Stimulated activated CD4-positive, alpha-beta T cell treated with anti-CD3 and anti-CD28 coated beads, TNF-alpha, amount 100 ng/mL, for 24 hours (primary cell): Measurements from ENCODE around the gene WRNIP1.
A peak's percentile ranks its signal among the peaks of the same experiment; 100 is the strongest.

Experiments
- DNase-seq, 3 experiments: peaks; one replicate each; pipeline ENCODE4 v3.0.0-alpha.2; 2020; ENCODE audit warnings: low read depth in 3 of 3

Gene WRNIP1

DNA sequence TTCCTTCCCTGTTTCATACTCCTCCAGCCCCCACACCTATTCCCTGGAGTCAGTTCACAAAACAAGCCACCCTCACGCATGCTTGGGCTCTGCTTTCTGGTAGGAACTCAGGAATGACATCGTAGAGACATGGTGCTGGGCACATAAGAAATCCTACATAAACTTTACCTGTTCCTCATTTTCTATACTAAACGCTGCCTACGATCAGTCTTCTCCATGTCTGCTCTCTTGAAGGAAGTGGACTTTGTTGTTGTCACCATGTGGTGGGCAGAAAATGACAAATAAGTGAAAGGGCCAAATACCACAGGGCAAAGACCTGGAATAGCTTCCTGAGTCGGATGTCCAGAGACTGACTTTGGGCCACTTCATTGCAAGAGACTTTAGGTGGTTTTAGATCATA lies 24.6 kb upstream of the WRNIP1 start:
- DNase-seq: no peak

DNA sequence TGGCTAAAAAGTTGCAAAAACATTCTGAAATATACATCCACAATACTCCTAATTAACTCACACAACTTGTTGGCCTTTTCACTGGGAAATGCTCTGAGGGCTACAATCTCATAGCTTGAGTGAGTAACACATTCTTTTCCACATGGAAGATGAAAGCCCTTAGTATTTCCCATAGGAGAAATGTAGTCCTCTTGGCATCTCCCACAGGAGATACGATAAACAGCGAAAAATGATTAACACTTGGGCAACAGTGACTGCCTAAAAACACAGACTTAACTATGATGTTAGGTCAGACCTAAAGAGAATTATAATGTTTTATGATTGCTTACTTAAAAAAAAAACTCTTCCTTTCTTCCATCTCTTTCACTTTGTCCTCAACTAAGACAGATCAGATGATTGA lies 23.4 kb upstream of the WRNIP1 start:
- no peak for DNase-seq

DNA sequence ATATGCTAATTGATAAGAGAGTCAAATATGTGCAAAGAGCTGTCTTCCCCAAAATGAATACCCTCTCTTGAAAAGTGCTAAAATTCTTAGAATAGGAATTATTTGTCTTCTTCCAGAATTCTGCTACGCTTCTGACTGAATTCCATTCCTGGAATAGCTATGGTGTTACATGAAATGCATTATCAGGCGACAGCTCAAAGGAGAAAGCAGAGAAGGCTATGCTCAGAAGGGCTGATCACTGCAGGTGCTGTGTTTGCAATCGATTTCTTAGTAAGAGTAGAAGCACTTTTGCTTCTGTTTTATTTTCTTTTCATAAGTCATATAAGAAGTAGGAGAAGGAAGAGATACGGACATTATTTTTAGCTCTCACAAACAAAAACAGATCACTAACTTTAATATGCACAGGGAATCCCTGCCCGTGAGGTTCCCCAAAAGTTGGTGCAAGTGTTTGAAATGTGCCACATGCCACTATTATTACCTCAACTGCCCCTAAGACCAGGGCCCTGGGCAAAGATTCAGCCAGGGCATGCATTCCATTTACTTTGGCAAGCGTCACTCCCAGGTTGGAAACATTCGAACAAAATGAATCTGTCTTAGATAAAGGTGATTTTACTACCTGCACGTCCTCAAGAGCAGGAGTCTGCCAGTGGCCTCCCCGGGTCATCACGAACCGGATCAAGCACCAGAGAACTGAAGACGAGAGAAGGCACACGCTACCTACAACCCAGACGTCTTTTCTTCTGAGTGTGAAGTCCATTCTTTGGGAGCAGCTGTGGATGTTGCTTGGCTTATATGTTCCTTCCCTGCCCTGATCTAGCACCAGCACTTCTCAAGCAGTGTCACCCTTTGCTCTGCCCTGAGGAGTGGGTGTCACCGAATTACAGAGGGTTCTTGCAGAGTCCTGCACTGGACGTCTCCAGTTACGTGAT lies 21.6 kb upstream of the WRNIP1 start:
- DNase-seq: no peak

DNA sequence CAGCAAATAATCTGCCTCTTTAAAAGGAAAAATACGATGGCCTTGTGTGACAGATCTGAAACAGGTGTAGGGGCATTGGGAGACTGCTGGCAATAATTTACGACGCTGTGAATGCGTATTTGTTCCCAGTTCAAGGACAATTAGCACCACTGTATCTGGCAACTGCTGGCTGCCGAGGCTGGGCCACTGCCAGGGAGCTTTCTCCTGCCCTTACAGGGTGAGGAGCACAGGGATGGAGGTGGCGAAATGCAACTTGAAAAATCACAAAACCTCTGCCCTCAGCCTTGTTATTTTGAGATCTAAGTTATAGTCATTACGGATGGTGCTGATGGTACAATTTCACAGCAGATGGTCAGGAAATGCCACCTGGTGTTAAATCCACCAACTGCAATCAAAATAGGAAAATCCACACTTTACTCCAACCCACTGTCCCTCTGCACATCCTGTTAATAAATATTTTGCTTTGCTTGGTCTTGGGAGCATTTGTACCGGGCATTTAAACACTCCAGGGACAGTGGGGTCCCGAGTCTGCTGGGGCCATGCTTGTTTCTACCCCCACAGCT lies 20.9 kb upstream of the WRNIP1 start:
- DNase-seq: no peak

DNA sequence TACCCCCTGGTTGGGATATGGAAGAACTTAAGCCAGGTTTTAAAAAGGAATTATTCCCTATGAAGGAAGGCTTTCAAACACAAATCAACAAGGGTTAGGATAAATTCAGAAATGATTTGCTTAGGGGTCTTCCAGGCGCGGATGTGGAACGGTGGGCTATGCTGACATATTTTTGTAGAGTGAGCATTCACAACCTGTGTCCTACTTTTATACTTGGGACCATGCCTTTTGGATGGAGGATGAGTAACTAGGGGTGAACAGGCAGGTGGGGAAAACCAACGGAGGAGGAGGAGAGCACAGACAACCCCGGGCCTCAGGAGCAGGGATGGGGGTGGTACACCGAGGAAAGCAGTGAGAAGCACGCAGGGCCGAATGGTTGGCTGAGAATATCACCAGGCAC lies 20.4 kb upstream of the WRNIP1 start:
- DNase-seq: no peak

DNA sequence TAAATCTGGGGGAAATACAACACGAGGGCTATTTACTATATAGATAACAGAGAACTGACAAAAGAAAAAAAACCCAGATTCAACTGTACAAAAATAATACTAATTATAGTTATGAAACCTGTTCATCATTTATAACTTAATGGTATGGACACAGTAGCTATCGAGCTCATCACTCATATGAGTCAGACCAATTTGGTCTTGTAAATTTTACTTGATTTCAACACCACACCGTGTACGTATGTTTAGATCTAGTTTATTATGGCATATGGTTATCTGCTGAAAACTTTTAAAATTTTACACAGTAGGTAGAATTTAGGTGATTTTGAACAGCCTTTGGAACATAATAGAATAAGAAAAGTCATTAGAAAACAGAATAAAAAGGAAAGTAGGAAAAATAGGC lies 19.9 kb upstream of the WRNIP1 start:
- DNase-seq: no peak

DNA sequence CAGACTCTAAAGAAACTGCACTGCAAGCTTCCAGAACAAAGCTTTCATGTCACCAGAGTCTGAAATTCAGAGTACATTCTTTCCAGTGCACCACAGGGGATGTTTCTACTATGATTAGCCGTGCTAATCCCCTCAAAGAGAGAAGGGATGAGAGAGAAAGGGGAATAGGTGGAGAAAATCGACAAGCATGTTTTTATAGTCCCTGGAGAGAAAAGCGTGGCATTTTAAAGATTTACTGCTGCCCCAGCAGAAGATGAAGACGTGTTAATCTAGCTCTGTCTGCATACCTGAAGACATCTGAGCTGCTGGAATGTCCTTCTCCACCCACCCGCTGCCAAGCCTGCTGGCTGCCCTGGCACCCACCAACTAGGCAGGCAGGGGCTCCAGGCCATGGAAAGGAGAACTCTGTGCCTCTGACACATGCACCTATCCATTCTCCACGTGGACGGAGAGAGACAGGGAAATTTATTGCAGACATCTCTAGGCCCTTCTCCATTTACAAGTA lies 18.6 kb upstream of the WRNIP1 start:
- no peak for DNase-seq

DNA sequence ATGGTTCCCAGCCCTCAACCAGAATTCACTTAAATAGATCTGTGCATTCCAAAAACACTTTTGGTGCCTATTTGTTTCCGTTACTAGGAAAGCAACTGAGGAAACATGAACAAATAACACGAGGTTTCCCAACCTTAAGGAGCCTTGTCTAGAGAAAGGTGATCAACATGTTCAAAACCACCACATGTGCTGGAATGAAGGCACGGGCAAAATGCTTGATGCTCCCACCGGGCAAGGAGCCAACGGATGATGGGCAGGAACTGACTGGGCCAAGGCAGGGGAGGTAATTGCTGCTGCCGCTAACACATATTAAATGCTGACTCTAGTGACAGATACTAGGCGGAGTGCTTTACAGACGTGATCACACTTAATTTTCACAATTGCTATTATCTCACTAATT lies 17.0 kb upstream of the WRNIP1 start:
- no peak for DNase-seq

DNA sequence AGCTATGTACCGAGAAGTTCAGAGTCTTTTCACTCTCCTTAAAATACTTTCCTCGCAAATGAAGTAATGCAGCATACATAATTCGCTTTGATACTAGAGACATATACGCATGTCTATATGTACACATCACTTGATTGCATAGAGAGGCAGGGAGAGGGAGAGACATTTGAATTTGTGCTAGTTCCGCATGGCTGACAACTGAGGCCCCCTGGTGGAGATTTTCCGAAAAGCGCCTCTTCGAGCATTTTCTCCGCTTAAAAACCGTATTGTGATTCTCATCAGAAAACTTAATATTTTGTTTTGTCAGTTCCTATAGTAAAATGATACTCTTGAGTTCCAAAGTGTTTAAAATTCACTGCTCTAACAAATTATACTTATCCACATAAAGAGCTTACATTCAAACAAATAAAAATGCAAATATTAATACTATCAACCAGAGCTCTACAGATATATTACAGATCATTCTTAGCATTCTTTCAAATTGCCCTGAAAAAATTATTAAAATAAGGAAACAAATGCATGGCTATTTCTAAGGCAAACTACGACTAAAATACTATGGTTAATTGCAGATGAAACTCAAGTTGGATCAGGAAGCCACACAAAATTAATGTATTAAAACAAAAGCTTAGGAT lies 15.1 kb upstream of the WRNIP1 start:
- peak; percentile 43 to 62 (median 54) for DNase-seq

DNA sequence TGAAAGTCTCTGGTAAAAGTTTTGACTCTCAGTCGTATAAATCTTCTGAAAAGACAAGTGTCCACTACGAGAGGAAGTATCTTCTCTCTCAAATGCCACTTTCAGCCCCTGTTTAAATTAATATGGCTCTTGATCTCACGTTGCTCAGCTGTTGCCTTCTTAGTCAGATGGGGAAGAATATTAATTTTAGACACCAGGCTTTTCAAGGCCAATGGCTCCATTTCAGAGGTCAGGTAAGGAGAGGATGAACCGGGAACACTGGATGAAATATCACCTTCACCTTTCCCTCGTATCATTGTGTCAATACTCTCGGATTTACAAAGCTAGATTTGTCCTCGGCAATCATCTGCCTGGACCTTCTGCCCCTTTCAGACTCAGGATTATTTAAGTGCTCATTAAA lies 14.4 kb upstream of the WRNIP1 start, which contains the start of gene MYLK4:
Gene MYLK4 (minus strand): TSS at position 91 of the 400 bp plus-strand sequence. CDS start 1,628 bp downstream, outside the sequence.
- no peak for DNase-seq

DNA sequence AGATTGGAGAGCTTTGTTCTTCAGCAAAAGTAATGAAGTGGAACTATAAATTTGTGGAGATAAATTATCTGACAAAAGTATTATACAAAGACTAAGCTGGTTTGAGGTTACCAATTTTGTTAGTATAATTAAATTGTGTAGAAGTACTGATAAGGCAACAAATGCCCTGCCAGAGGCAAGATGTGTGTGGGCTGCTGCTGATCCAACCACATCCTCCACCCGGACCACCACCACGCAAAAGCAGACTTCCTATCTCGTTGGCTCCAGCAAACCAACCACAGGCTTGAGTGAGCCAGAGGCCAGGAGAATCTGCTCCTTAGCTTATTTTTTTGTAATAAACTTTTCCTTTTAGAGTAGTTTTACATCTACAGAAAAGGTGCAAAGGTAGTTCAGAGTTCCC lies 13.3 kb upstream of the WRNIP1 start:
- DNase-seq: no peak

DNA sequence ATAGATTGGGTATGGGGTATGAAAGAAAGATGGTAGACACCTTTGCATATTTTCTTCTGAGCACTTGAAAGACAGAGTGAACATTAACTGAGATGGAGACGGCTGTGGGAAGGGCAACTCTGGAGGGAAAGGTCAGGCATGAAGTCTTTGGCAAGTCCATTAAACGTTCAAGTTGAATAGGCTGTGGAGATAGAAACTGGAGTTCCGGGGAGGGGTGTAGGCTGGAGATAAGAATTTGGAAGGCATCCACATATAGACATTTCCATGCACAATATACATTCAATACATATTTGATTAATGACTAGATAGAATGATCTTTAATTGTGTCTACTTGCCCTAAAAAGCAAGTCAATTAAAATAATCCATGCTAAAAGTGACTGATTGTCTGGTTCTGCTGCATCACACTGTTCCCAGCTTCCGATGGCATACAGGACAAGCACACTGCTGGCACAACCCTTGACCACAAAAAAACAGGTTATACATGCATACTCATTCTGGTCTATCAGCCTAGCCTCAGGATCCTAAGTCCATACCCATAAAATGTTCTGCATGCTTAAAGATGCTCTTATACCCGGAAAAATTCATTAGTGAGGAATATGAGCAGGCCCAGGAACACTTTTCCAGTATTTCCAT lies 12.6 kb upstream of the WRNIP1 start:
- DNase-seq: no peak

DNA sequence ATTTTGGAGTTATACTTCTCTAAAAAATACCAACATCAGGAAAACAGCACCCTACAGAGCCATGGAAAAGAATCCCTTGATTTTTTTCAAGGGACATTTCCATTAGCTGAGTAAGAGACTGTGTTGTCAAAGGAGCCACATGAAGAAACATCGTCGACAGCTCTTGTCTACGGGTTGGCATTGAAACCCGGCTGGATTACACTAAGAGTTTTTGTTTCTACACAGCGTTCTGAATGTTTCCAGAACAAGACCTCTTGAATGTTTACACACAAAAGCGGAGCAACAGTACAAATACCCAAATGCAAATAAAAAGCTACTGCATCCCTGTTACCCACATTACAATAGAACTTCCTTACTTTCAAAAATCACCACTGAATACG lies 12.1 kb upstream of the WRNIP1 start:
- no peak for DNase-seq

DNA sequence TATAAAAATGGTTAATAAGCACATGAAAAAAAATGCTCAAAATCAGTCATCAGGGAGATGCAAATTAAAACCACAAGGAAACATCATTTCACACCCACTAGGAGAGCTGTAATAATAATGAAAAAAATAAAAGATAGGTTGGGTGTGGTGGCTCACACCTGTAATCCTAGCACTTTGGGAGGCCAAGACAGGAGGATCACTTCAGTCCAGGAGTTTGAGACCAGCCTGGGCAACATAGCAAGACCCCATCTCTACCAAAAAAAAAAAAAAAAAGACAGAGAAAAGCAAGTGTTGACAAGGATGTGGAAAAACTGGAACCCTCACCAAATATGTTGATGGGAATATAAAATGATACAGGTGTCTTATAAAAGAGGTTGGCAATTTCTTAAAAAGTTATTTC lies 11.4 kb upstream of the WRNIP1 start:
- no peak for DNase-seq

DNA sequence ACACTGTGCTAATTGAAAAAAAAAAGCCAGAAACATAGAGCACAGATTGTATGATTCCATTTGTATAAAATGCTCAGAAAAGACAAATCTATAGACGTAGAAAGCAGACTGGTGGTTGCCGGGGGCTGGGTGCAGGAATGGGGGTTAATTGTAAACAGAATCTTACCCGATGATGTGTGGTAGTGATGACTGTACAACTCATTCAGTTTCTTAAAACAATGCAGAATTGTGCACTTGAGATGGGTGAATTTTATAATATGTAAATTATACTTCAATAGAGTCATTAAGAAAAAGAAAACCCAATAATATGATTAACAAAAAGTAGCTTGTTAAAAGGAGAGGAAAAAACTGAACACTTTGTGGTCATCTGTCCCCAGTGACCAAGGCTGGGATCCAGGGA lies 10.8 kb upstream of the WRNIP1 start:
- DNase-seq: no peak

DNA sequence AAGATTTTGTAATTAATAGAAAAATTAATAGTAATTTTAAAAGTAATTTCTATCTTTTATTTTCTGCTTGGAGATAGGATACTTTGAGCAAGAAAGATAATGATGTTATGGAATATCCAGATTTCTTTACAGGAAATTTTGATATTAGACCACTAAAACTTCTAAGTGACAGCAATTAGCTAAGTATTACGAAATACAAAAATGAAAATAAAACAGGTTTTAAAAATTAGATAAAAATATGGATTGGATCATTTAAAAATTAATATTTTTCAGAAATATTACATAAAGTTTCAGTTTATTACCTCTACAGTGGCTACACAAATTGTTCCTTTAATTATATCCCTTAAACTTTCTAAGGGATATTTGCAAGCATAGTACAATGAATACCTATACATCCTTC lies 10.3 kb upstream of the WRNIP1 start:
- DNase-seq: no peak

DNA sequence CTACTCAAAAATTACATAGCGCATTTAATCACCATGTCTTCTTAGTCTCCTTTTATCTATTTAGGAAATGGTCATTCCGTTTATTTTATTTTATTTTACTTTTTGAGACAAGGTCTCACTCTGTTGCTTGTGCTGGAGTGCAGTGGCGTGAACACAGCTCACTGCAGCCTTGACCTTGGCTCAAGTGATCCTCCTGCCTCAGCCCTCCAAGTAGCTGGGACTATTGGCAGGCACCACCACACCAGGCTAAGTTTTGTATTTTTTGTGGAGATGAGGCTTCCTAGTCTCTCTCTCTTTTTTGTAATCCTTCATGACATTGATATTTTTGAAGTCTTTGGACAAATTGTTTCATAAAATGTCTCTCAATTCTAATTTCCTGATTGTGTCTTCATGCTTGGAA lies 9.7 kb upstream of the WRNIP1 start:
- DNase-seq: no peak

DNA sequence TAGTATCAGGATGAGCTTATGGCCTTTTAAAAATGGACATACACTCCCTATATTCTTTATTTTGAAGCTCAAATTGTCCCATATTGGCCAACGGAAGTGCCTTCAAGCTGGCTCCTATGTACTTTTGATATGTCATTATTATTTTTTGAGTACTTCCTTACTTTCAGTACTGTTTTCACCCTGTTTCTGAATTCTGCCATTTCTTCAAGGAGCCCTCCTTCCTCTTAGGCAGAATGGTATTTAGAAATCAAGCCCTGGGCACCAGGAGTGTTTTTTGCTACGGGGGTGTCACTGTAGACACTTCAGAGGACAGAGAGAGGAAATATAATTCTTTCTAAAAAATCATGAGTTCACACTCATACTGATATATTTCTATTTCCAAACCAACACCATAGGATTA lies 9.0 kb upstream of the WRNIP1 start:
- DNase-seq: no peak

DNA sequence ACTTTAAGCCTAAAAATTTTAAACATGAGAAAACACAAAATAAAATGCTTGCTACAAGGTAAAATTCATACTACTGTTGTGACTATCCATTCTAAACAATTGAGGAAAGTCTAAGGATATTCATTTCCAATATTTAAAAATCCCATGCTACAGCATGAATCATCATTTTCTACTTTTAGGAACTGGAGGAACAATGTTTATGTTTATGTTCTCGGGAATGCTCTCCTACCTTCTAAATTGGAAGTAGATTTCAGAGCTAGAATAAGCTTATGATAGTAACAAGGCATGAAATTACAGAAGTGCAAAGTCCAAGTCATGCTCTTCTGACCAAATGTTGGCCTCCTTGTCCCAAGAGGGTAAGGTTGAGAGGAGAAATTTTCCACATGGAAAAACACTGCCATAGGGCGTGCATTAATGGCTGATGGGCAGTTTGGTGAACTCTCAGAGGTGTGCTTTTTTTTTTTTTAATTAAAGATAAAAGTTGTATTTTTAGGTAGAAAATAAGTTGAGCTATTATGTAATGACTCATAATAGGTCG lies 8.4 kb upstream of the WRNIP1 start:
- no peak for DNase-seq

DNA sequence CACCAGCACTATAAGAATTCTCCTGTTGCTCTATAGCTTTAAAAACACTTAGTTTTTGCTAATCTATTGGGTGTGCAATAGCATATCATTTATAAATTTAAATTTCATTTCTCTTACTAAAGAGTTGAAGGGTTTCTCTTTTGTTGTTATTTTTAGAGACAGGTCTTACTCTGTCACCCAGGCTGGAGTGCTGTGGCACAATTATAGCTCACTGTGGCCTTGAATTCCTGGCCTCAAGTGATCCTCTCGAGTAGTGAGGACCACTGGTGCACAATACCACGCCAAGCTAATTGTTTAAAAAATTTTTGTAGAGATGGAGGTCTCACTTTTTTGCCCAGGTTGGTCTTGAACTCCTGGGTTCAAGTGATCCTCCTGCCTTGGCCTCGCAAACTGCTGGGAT lies 6.2 kb upstream of the WRNIP1 start:
- no peak for DNase-seq

DNA sequence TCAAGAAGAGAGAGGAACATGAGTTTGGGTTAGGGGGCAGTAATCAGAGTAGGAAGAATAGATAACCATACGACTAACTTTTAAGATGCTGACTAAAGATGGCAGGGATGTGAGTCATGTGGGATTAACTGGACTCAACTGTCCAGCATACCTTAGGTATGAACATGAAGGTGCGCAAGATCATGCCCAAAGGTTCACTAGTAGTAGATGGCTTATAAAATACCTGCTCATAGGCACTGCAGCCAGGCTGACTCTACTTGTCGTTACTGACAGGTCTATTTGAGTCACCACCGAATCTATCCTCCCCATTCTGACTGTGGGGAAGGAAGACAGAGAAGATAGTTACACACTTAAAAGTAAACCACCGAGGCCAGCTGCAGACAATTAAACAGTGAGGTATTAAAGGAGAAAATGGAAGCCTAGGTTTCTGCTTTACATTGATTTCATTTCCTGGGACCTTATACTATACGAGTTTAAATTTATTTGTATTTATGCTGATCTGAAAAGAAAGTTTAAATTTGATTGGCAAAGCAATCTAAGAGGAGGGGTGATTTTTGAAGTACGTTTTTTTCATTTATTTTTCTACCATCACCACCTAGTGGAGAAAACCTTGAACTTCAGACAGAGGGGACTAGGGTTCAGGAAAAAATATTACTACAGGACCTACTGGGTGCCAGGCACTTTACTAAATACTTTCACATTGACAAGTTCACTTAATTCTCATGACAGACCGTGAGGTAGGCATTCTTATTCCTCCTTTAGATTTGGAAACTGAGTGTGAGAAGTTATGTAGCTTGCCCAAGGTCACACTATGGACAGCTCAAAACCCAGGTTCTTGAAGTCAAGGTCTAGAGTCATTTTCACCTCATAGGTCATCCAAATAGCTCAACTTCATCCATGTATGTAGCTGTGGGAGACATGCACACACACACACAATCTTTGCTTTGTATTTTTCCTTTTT lies 4.0 kb upstream of the WRNIP1 start:
- DNase-seq: no peak
